Measurements from ENCODE around the gene ATP11C.
A peak's percentile ranks its signal among the peaks of the same experiment; 100 is the strongest.

The ATP11C gene

DNA sequence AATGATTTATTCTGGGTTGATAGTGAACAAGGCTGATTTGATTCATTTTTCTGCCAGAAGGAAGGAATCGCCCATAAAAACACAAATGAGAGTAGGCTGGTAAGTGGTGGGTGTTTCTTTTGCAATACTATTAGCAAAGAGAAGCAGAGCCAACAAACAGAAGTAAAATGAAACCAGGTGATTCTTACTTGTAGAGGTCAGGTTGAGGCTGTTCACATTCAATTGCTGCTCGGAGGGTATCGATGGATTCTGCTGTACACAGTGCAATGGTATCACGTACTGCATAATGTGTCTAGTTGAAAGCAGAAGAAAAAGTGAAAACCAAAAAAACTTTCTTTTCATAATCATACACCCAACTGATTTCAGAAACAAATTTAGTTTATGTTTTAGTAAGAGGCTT is 130.8 kb downstream of the ATP11C start:
- no peak for DNase-seq

DNA sequence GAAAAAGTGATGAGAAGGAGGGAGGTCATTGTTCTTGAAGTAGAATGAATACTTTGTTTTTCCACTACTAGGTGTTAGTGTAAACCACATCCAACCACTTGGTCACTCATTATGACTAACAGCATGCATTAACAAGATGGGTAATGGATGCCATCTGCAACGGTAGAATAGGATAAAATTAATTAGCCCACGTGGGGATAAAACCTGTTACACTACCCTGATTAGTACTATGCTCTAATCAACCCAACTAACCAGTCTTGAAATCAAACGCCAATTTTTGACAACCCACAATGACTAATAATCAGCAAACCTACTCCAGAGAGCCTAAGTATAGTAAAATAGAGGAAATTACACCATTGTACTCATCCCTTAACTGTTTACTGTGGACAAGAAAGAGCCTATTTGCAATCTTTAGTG is 131.4 kb downstream of the ATP11C start:
- DNase-seq, result no peak

GRCh38 chrX:139798701-139799100 is 134.2 kb downstream of the ATP11C start:
- DNase-seq, result no peak

- no peak for DNase-seq
These were observed 137.7 kb downstream of the ATP11C start for GRCh38 chrX:139795196-139795595.

DNA sequence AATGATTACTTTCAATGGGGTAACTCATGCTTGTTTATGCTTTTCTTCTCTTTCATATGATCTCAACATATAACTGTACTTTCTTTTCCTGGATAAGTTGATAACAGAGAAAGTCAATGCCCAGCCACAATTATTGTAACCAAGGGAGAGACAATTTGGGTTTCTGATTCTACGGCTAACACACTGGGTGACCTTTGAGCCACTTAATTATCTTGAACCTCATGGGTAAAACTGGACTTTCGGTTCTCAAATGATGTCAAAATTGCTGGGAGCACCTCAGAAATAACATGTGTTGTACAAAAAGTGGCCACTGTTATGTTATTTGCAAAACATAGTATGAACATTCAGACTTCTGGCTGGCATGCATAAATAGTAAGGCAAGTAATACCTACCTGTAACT is 145.3 kb downstream of the ATP11C start:
- no peak for DNase-seq

GRCh38 chrX:139784807-139785206 is 148.0 kb downstream of the ATP11C start:
- DNase-seq, result no peak

DNA sequence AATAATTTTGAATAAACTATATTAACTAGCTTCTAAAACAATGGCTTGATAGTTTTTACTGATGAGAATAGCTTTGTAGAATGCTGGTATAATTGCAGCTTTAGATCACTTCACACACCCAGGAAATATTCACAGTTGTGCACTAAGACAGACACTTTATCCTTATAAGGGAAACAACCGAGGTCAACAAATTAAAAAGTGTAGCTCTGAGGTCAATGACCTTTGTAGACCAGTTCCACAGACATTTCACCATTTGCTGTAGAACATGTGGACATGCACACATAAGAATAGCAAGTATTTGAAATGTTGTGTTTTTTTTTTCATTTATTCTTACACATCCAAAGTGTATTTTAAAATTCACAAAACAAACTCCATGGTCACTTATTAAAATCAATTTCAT is 148.9 kb downstream of the ATP11C start:
- DNase-seq, result no peak

- DNase-seq, result peak in 2 of 3 donors; percentile 6 to 17
These were observed 149.8 kb downstream of the ATP11C start for GRCh38 chrX:139783030-139783429.

- DNase-seq, result no peak
These were observed 156.3 kb downstream of the ATP11C start for GRCh38 chrX:139776599-139776998.

- no peak for DNase-seq
These were observed 162.5 kb downstream of the ATP11C start for GRCh38 chrX:139770366-139770765.

GRCh38 chrX:139766545-139766983 is 166.3 kb downstream of the ATP11C start:
- DNase-seq, result peak; percentile 38 to 46 (median 40)

DNA sequence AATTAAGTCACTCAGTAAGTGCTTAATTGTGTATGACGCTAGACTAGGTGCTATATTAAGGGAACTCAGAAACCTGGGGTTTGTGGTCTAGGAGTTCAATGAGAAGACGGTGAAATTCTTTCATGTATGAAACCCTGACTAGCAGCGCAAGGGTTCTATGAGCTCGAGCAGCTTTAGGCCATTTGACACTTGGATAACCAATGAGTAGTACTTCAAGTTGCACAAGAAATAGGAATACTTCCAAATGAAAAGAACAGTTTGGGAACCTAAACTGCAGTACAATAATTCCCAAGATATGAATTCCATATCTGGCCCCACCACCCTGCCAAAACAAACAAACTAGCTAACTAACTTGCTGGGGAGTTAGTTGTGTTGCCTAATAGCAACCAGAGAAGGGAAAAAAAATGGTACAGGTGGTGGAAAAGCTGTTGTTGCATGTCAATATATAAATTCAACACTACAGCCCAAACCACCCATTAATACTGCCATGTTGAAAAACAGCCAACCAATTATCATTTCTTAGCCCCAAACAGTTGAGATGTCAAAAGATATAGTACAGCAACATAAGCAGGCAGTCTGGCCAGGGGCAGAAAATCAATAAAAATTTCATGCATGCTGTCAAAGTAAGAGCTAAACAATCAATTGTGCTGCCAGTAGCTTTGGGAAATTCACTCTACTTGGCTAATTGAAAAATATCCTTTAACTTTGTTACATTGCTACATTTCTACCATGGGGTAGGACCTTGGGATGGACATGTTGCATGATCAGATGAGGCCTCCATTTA is 170.3 kb downstream of the ATP11C start:
- no peak for DNase-seq

- peak in 1 of 3 donors; percentile 7 for DNase-seq
These were observed 173.2 kb downstream of the ATP11C start for GRCh38 chrX:139759637-139760036.

- DNase-seq, result no peak
These were observed 174.0 kb downstream of the ATP11C start for GRCh38 chrX:139758809-139759208.

DNA sequence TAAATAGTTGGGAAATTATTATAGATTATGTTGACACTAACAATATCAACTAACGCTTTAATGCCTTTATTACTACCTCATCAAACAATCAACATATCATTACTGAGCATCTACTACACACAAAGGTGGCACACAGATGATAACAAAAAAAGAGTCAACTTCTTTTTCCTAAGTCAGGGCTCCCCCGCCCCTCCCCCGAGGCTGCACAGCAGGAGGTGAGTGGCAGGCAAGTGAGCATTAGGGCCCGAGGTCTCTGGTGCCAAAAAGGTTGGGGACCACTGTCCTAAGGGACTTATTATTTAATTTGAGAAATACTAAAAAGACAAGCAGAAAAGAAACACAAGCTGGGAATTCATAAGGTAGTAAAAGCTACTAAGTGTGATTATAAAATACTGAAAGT is 174.6 kb downstream of the ATP11C start:
- no peak for DNase-seq

DNA sequence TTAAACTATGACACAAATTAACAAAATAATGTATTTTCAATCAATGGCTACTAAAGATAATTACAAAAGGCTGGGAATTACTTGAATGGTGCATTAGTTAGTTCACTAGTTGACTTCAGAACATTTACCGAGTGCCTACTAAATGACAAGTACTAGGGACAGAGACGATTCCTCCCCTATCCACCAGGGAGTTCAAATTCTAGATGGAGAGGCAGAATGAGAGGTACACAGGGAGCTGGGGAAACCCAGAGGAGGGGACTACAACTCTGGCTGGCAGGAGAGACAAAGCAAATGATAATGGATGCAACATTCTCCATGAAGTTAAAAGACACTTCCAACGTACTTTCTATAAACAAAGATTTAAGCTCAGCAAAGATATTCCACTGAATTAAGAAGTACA is 181.8 kb downstream of the ATP11C start:
- DNase-seq, result no peak

GRCh38 chrX:139750390-139750789 is 182.5 kb downstream of the ATP11C start:
- DNase-seq, result peak in 1 of 3 donors; percentile 3

DNA sequence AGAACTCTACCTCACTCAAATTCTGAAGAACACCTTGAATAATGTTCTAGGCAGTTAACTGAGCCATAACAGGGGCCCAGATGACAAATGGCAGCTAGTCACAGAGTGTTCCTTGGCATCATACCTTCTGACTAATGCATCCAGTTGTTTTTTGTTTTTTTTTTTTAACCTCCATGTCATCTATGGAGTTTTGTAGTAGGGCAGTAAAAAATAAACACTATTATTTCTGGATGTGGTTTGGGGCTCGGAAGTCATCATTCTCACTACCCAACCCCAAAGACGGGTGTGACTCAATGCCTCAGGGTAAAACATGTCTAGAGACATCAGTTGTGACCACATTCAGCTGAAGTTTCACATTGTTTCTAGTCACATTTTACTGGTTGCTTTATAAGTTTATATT is 193.7 kb downstream of the ATP11C start:
- DNase-seq, result no peak

DNA sequence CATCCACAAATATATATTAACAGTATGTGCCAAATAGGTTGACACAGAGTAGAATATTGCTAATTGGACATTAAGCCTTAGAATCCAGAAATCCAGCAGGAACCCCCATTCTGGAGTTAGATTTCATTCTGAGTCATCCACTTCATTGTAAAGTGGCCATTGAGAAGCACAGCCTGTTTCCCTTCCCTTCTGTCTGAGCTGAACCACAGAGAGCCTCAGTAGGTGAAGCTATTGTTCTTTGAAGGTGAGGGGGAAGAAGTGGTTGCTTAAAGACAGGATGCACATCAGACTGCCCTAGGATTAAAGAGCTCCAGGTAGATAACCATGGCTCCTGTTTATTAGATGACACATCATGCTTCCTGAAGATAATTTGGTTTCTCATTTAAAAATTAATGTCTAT is 194.3 kb downstream of the ATP11C start:
- no peak for DNase-seq

- DNase-seq, result no peak
These were observed 196.7 kb downstream of the ATP11C start for GRCh38 chrX:139736151-139736550.

GRCh38 chrX:139734996-139735395 is 197.9 kb downstream of the ATP11C start:
- no peak for DNase-seq

- DNase-seq, result no peak
These were observed 207.1 kb downstream of the ATP11C start for GRCh38 chrX:139725720-139726119.

- DNase-seq, result no peak
These were observed 208.2 kb downstream of the ATP11C start for GRCh38 chrX:139724626-139725025.

DNA sequence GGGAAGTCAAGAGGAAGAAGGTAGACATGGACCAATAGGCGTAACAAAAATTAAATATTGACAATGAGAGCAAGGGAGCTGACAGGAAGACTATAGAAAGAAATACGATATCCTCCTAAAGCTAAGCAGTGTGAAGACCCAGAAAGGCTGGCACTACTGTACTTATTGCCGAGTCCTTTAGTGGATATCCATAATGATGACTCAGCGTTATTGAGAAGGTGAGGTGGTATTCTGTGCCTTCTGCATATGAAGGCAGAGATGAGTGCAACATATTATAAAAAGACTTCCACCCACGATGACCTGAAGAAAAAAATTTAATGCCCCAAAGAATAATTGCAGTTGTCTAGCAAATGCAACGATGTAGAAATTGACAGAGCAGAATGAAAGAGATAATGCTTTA is 211.9 kb downstream of the ATP11C start:
- no peak for DNase-seq

DNA sequence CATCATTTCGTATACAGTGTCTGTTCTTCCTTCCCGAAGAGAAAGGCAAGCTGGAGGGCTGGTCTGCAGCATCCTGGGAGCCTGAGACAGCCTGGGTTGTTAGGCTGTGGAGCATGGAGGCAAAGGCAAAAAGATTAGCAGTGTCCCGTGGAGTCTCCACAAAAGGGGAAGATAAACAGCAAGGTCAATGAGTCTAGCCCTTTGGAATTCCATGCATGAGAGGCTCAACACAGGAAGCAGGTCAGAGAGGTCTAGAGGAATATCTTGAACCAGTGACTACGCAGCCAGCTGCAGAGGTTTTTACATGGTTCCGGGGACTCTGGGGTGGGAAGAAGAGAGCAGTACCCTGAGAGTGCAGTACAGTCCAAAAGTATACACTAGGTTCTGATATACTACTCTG is 212.7 kb downstream of the ATP11C start:
- no peak for DNase-seq
